GM12878 (cell line): ENCODE data around the gene GRK5. TPM values are rescaled to one million over a fixed set of nuclear protein-coding genes. Genes with fewer than 3 reads are reported as not detected.

Experiments used
- ATAC-seq: fragments of 200-7000 bp; cut with Tn5 transposase; 3 replicates; pipeline ENCODE4 v1.9.1; 2020; ENCODE audit warnings: mild to moderate bottlenecking, moderate library complexity
- BruUV-seq: library from RNA; stranded (reverse); fragments of 400-500 nt; replicated peaks from 2 replicates; lab custom pipeline; 2021; lab: Mats Ljungman, UMichigan
- CTCF ChIA-PET: fragments of 300-600 bp; sonication (Branson Sonifier 250); formaldehyde crosslinking; extraction: SDS; loops from one replicate; lab custom pipeline; 2021; ENCODE audit warnings: inconsistent platforms; lab: Yijun Ruan, JAX
- POLR2A ChIA-PET: fragments of 350-600 bp; formaldehyde crosslinking; extraction: SDS; loops from one replicate; lab custom pipeline; 2021; ENCODE audit warnings: inconsistent platforms; lab: Charles Lee
- RAD21 ChIA-PET: fragments of 300-600 bp; sonication (Branson Sonifier 250); formaldehyde crosslinking; loops from one replicate; lab custom pipeline; 2023; ENCODE audit warnings: antibody characterized with exemption; ENCODE audit not compliant: unreplicated experiment; lab: Charles Lee
- SMC1A ChIA-PET: fragments of 300-600 bp; sonication (Branson Sonifier 250); formaldehyde crosslinking; loops from one replicate; lab custom pipeline; 2023; ENCODE audit not compliant: unreplicated experiment, uncharacterized antibody; lab: Charles Lee
- DNase-seq: peaks from one replicate; pipeline ENCODE4 v3.0.0-alpha.2; 2011; ENCODE audit warnings: low read depth, low spot score
- FAIRE-seq: peaks from 3 replicates; lab custom pipeline; 2011; peaks lifted over from hg19 to GRCh38; lab: Jason Lieb, UNC
- H2AFZ ChIP-seq: 2 replicates; pipeline ENCODE4 v1.6.0; 2011; ENCODE audit warnings: low read depth, low read length, control low read depth; ENCODE audit not compliant: control insufficient read depth
- H3K27ac ChIP-seq: 2 replicates; pipeline ENCODE4 v1.5.1; 2011; ENCODE audit warnings: control low read depth; ENCODE audit not compliant: control insufficient read depth, insufficient read depth
- H3K27me3 ChIP-seq, 2 experiments: replicated peaks in 1 of 2; 2 replicates each; pipeline versions ENCODE4 v1.6.0 to v1.6.1; 2011; ENCODE audit warnings: low read length in 1 of 2; ENCODE audit not compliant: control insufficient read depth in 2 of 2, insufficient read depth in 2 of 2
- H3K36me3 ChIP-seq, 2 experiments: 2 replicates each; pipeline ENCODE4 v1.5.1; 2011; ENCODE audit warnings: low read length in 1 of 2; ENCODE audit not compliant: control insufficient read depth in 2 of 2, insufficient read depth in 2 of 2
- H3K4me1 ChIP-seq: 2 replicates; pipeline ENCODE4 v1.6.1; 2011; ENCODE audit warnings: mild to moderate bottlenecking, low read length, moderate library complexity, mixed read lengths; ENCODE audit not compliant: control insufficient read depth, insufficient read depth
- H3K4me2 ChIP-seq: 2 replicates; pipeline ENCODE4 v1.6.0; 2011; ENCODE audit warnings: control low read depth; ENCODE audit not compliant: control insufficient read depth, insufficient read depth
- H3K4me3 ChIP-seq: fragments of 200-600 bp; sonication (generic); 2 replicates; pipeline ENCODE4 v1.5.1; 2016
- H3K79me2 ChIP-seq: 2 replicates; pipeline ENCODE4 v1.6.0; 2011; ENCODE audit warnings: low read length; ENCODE audit not compliant: control insufficient read depth, insufficient read depth
- H3K9ac ChIP-seq: 2 replicates; pipeline ENCODE4 v1.8.0; 2011; ENCODE audit warnings: low read length, control low read depth, mixed read lengths; ENCODE audit not compliant: control insufficient read depth, insufficient read depth
- H3K9me3 ChIP-seq: replicated peaks from 3 replicates; pipeline ENCODE4 v1.5.1; 2011; ENCODE audit warnings: mild to moderate bottlenecking, low read length; ENCODE audit not compliant: control insufficient read depth, insufficient read depth
- H4K20me1 ChIP-seq: 2 replicates; pipeline ENCODE4 v1.6.0; 2011; ENCODE audit not compliant: control insufficient read depth, insufficient read depth
- BHLHE40 ChIP-seq, 2 experiments: fragments of 450-650 bp in 1 of 2; IDR thresholded peaks; 2 replicates each; pipeline ENCODE4 v1.6.1; 2011 to 2017; ENCODE audit warnings: low read depth in 2 of 2, borderline replicate concordance in 1 of 2, improper control_type of control experiment in 1 of 2, low read length in 1 of 2, mild to moderate bottlenecking in 1 of 2
- EED ChIP-seq: sonication (generic); IDR thresholded peaks from 2 replicates; pipeline ENCODE4 v1.6.1; 2016; ENCODE audit warnings: antibody characterized with exemption, low read depth
- JUNB ChIP-seq: IDR thresholded peaks from 2 replicates; pipeline ENCODE4 v1.6.1; 2016; ENCODE audit warnings: antibody characterized with exemption, mild to moderate bottlenecking
- KLF5 ChIP-seq: fragments of 450-650 bp; IDR thresholded peaks from 2 replicates; pipeline ENCODE4 v1.6.1; 2014; ENCODE audit warnings: mild to moderate bottlenecking; ENCODE audit not compliant: partially characterized antibody
- MTA3 ChIP-seq: IDR thresholded peaks from 2 replicates; pipeline ENCODE4 v1.6.1; 2012; ENCODE audit warnings: low read length, inconsistent platforms, borderline replicate concordance
- NR2C1 ChIP-seq: fragments of 450-650 bp; IDR thresholded peaks from 2 replicates; pipeline ENCODE4 v1.6.1; 2017; ENCODE audit warnings: antibody characterized with exemption, mild to moderate bottlenecking, moderate library complexity
- NRF1 ChIP-seq: conservative IDR thresholded peaks from 2 replicates; pipeline ENCODE4 v1.6.1; 2011; ENCODE audit warnings: mild to moderate bottlenecking, low read depth, low read length, improper control_type of control experiment
- RBBP5 ChIP-seq: fragments of 200-600 bp; sonication (generic); conservative IDR thresholded peaks from 2 replicates; pipeline ENCODE4 v1.6.1; 2016
- SPI1 ChIP-seq: IDR thresholded peaks from 2 replicates; pipeline ENCODE4 v1.6.1; 2011; ENCODE audit warnings: low read depth, mild to moderate bottlenecking, low read length, moderate library complexity, borderline replicate concordance; ENCODE audit not compliant: insufficient read depth
- TCF12 ChIP-seq: IDR thresholded peaks from 2 replicates; pipeline ENCODE4 v1.6.1; 2011; ENCODE audit warnings: low read depth, mild to moderate bottlenecking, low read length
- WGBS: methylation state at CpG from one replicate; pipeline ENCODE4 v1.1.6; 2016; ENCODE audit warnings: low lambda C conversion rate; ENCODE audit not compliant: insufficient replicate concordance, insufficient coverage; ENCODE audit errors: missing lambda C conversion rate; 5-methylcytosine and 5-hydroxymethylcytosine counted together
- in situ Hi-C: fragments of 300-500 bp; cut with MboI; formaldehyde crosslinking; loops from 9 replicates; pipeline ENCODE4 v1.14.3; 2018; ENCODE audit warnings: mixed read lengths
- intact Hi-C: fragments of 100-400 bp; cut with micrococcal nuclease; formaldehyde crosslinking; loops from one replicate; pipeline ENCODE4 v1.14.2; 2022; ENCODE audit not compliant: unreplicated experiment
- polyA plus RNA-seq, 11 experiments: library from polyadenylated mRNA; depleted of rRNA in 4 of 11; unstranded in 6 of 11; stranded (reverse) in 5 of 11; fragments of >200 nt; fragmentation: Nextera tagmentation in 4 of 11; fragmentation: Illumina TruSeq in 1 of 11; extraction: Ambion mirVana in 4 of 11; extraction: Trizol in 1 of 11; gene quantifications; 1 replicate in 1 of 11; 2 replicates in 10 of 11; pipeline versions ENCODE4 v1.2.1 to v1.2.3, GENCODE V29; 2011 to 2016; ENCODE audit warnings: inconsistent platforms in 2 of 11, missing spikeins in 2 of 11, low read depth in 1 of 11
- total RNA-seq, 4 experiments: library from RNA; depleted of rRNA in 3 of 4; stranded (reverse); fragments of >200 nt in 3 of 4; fragmentation: Illumina TruSeq in 1 of 4; extraction: Trizol in 1 of 4; gene quantifications; 2 replicates each; pipeline versions ENCODE4 v1.2.1 to v1.2.3, GENCODE V29; 2013 to 2021

GRK5 gene
- total and polyA plus RNA-seq, 10 of the 15 experiments (the other 5 are each of a cell fraction or from before 2014, with no cell fraction given), result 0.11 to 22.1 (median 10.0) TPM

DNA sequence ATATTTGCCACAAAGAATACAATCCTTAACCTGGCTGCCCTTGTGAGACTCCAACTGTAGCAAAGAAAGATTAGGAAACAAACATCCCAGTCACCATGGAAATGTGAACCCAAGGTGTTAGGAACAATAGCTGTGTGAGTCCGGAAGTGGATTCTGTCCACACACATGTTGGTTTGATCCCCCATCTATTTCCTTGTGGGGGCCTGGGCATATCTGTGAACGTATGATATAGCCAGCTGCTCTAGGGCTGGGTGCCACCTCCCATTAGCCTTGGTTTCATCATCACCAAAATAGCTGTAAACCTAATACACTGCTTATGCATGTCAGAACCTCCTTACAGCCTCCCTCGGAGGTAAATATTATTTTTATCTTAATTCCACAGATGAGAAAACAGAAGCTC, 26.4 kb downstream of the GRK5 start:
- CTCF ChIA-PET, result interaction anchor here (1.3 kb wide), 1 partner anchor 24 kb away, joined by 3 read pairs; no protein-coding TSS in a partner anchor
- RAD21 ChIA-PET, result interaction anchor here (0.9 kb wide), 1 partner anchor 35 kb away, joined by 3 read pairs; no protein-coding TSS in a partner anchor
- Histone ChIP-seq H3K36me3 (no peaks in the 10 kb centered on the region), H2AFZ (no peak overlapping the region), H3K9me3 (peaks cover 15% of the 10 kb centered on the region), H3K4me2 (no peak overlapping the region), H3K4me3 (no peak overlapping the region), H3K9ac (no peak overlapping the region), H3K79me2 (peaks cover 2% of the 10 kb centered on the region), H3K27ac (no peak overlapping the region), H4K20me1 (no peaks in the 10 kb centered on the region), H3K27me3 (no peaks in the 10 kb centered on the region), H3K4me1 (peaks cover 13% of the 10 kb centered on the region)
- no TSS peak for BruUV-seq
- ATAC-seq (no peak), DNase-seq (no peak), FAIRE-seq (no peak)
- in situ Hi-C loops (no loop called here), intact Hi-C loops (no loop called here)
- 75% methylated on average over 3 of the region's 3 CpGs for WGBS
- POLR2A ChIA-PET, result interaction anchor here (0.6 kb wide), 1 partner anchor 8 kb away, joined by 4 read pairs; no protein-coding TSS in a partner anchor
- SMC1A ChIA-PET, result interaction anchor here (1.2 kb wide), 1 partner anchor 11 kb away, joined by 4 read pairs; no protein-coding TSS in a partner anchor
- TF ChIP-seq NR2C1 (no peak), NRF1 (no peak), BHLHE40 (IDR thresholded peaks at IDR 0.05; ENCODE audit: borderline replicate concordance in 1 of 2, low read depth in 2 of 2, low read length in 1 of 2) (no peak), JUNB (no peak), EED (no peak), KLF5 (no peak), RBBP5 (no peak), TCF12 (no peak), MTA3 (no peak), SPI1 (no peak)
